UCSD-AML1 (cell line): ENCODE measurements around the gene FREM2.

Source experiments
- DNase-seq: peaks from one replicate; lab custom pipeline; 2025; ENCODE audit not compliant: unreplicated experiment; lab: John Stamatoyannopoulos, UW

The FREM2 gene

GRCh38 chr13:38883783-38884182 lies 196.9 kb downstream of the FREM2 start:
- no peak for DNase-seq

DNA sequence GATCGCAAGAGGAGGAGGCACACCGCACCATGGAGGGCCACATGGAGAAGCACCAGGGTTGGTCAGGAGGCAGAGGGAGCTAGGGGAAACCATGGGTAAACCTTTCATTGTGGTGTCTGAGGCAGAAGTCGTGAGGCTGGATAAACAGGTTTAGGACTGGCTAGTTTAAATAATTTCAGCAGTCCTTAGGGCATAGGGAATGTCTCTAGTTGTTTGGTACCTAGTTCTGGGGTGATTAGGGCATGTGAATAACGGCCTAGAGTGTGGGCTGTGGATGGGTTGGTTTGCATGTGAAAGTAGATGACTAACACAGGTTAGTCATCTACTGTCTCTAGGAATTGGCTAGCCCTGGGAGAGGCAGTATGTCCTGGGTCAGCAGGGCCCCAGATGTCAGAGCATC lies 201.4 kb downstream of the FREM2 start:
- no peak for DNase-seq

- no peak for DNase-seq
Observed at GRCh38 chr13:38895075-38895474, 208.2 kb downstream of the FREM2 start.

DNA sequence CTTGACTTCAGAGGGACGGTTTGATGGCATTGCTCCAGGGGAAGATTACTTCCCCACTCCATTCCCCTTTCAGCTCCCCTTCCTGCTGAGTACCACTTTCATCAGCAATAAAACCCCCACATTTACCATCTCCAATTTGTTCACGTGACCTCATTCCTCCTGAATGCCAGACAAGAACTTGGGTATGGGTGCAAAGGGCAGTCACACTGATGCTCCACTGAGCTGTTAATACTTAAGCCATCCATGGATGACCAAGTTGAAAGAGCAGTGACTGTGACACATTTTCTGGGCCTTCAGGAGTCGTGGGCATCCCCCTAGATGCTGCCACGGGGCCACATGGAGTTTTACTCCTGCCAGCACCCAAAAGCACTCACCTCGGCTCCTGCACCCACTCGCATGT lies 210.6 kb downstream of the FREM2 start:
- no peak for DNase-seq

- no peak for DNase-seq
Observed at GRCh38 chr13:38898481-38898880, 211.6 kb downstream of the FREM2 start.

DNA sequence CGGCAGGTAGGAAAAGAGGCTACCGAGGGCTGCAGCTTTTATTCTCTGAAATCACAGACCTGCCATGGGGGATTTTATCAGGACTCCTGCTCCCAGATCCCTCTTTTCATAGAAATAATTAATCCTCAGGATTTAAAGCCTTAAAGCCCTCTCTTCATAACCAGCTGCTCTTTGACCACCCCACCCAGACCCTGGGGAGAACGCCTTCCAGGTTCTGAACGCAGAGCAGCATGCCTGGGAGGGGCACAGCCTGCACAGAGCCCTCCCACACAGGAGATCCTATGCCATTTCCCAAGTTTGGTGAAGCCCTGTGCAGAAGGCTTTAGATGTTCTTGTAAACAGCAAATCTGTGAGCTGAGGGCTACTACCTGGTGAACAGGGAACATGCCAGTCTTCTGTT lies 212.7 kb downstream of the FREM2 start:
- DNase-seq = no peak

GRCh38 chr13:38900188-38900587 lies 213.3 kb downstream of the FREM2 start:
- DNase-seq = no peak

GRCh38 chr13:38902551-38902950 lies 215.7 kb downstream of the FREM2 start:
- DNase-seq = no peak

DNA sequence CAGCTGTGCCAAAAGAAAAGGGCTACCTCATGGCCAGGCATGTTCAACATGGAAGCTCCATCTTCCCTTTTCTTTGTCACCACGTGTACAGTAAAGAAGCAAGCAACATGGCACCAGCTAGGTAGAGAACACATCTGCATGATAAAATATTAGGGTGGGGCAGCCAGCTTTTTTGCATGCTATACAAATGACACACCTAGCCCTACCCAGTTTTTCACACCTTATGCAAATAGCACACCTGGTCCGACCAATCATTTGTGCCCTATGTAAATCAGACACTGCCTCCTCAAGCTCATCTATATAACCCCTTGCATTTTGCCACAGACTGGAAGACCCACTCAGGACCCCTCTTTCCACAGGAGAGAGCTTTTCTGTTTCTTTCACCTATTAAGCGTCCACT lies 218.2 kb downstream of the FREM2 start:
- DNase-seq = no peak

DNA sequence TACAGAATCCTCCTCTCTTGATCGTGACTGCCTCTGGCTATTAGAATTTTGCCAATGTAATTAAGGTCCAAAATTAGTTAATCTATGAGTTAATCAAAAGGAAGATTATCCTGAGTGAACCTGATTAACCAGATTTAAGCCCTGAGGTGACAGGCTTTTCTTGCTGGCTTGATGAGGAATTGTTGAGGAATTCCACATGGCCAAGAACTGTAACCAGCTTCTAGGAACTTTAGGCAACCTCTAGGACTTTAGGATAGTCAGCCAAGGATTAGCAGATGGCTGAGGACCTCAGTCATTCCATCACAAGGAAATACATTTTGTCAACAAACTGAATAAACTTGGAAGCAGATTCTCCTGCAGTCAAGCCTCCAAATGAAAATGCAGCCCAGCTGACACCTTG lies 219.0 kb downstream of the FREM2 start:
- DNase-seq = no peak

DNA sequence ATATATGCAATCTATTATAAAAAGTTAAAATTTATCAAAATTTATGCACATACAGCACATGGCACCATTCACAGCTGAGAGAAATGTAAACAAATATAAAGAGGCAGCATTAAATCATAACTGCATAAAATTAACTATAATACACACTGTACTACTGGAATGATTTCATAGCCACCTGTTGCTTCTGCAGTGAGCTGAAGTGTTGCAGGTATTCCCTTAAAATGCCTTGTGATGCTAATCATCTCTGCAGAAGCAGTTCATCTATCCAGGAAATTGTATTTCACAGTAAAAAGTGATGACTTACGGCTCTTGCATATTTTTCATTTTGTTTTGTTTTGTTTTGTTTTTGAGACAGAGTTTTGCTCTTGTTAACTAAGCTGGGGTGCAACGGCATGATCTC lies 221.7 kb downstream of the FREM2 start:
- no peak for DNase-seq

DNA sequence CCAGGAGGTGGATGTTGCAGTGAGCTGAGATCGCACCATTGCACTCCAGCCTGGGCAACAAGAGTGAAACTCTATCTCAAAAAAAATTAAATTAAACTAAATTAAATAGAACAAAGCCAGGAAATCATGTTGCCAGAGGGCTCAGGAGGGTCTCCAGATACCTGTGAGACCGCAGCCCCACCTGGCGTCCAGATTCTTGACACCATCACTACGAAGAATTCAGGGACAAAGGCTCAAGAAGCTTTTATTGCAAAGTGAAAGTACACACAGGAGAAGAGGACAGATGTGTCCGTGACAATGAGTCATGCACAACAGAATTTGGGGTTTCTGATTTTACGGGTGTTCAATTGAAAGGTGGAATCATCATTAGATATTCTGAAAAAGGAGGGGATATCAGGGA lies 227.2 kb downstream of the FREM2 start:
- no peak for DNase-seq

GRCh38 chr13:38921081-38921480 lies 234.2 kb downstream of the FREM2 start:
- DNase-seq = no peak

DNA sequence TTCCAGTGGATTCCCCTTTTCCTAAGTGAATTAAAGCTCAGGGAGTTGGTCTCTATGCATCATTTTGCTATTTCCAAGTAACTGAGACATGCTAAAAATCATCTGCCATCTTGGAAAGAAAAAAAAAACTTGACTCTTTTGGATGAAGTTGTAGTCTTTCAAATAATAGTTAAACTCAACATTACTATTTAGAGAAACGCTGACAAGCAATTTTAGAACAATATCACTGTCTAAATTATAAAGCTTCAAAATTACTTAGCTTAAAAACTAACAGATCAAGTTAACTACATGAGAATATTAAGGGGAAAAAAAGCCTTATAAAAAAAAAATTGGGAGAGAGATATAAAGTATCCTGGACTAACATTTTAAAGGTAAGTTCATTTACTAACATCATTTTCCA lies 235.3 kb downstream of the FREM2 start:
- no peak for DNase-seq

GRCh38 chr13:38933786-38934185 lies 246.9 kb downstream of the FREM2 start:
- no peak for DNase-seq
